ENCODE measurements around the gene BTBD10. TPM values are rescaled to one million over a fixed set of nuclear protein-coding genes. Genes with fewer than 3 reads are reported as not detected.

Gene BTBD10
- total RNA-seq, 1 donor from 2014 or later: 21.9 TPM

- no peaks in the 10 kb centered on the region for H3K27me3 ChIP-seq
- H3K27ac ChIP-seq: no peak overlapping the region
- intact Hi-C loops (cut with DNase I): no loop called here
- no peak for TF ChIP-seq CTCF (IDR thresholded peaks at IDR 0.05)
- no peaks in the 10 kb centered on the region for H3K9me3 ChIP-seq
- H3K4me1 ChIP-seq: peaks cover 21% of the 10 kb centered on the region
- H3K4me3 ChIP-seq: no peak overlapping the region
- no peak for ATAC-seq
- no peak for DNase-seq
- H3K36me3 ChIP-seq: no peaks in the 10 kb centered on the region
These were observed 1.7 kb downstream of the BTBD10 start for GRCh38 chr11:13461291-13461690.

- H3K4me1 ChIP-seq: peaks cover 12% of the 10 kb centered on the region
- H3K9me3 ChIP-seq: no peaks in the 10 kb centered on the region
- DNase-seq: no peak
- ATAC-seq: no peak
- no peaks in the 10 kb centered on the region for H3K36me3 ChIP-seq
- TF ChIP-seq CTCF (IDR thresholded peaks at IDR 0.05): no peak
- intact Hi-C loops (cut with DNase I): no loop called here
- H3K4me3 ChIP-seq: no peak overlapping the region
- H3K27ac ChIP-seq: no peak overlapping the region
- H3K27me3 ChIP-seq: no peaks in the 10 kb centered on the region
These were observed 12.1 kb downstream of the BTBD10 start for GRCh38 chr11:13450832-13451397.

DNA sequence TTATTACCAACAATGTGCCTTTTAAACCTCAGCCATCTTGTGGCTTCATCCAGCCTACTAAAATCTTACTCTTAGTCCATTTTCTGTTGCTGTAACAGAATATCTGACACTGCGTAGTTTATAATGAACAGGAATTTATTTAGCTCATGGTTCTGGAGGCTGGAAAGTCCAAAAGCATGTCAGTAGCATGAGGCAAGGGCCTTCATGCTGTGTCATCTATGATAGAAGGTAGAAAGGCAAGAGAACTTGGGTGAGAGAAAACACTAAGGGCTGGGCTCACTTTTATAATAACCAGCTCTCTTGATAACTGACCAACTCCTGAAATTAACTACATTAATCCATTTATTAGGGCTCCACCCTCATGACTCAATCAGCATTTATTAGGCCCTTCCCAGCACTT is 13.5 kb downstream of the BTBD10 start:
- Histone ChIP-seq H3K36me3 (no peaks in the 10 kb centered on the region), H3K4me1 (peaks cover 12% of the 10 kb centered on the region), H3K4me3 (no peak overlapping the region), H3K9me3 (no peaks in the 10 kb centered on the region), H3K27me3 (no peaks in the 10 kb centered on the region), H3K27ac (no peak overlapping the region)
- ATAC-seq (no peak), DNase-seq (no peak)
- intact Hi-C loops (cut with DNase I): no loop called here
- TF ChIP-seq CTCF (IDR thresholded peaks at IDR 0.05): no peak

DNA sequence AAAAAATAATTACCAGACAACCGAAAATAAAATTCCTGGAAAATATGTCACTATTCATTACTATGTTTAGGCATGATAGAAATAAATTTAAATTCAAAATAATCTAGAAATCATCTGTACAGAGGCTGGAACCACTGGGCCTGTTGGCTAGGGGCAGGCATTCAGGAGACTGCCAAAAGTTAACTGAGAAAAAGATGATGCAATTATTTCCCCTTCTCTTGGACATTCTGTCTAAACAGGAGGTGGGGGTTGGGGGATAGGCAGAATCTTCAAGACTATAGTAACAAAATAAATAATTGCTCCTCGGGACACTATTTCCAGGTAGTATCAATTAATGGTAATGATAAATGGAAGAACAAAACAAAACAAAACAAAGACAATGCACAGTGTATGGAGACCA is 14.1 kb downstream of the BTBD10 start:
- intact Hi-C loops (cut with DNase I): no loop called here
- ATAC-seq (peak; percentile 79), DNase-seq (no peak)
- no peaks in the 10 kb centered on the region for H3K9me3 ChIP-seq
- no peak for TF ChIP-seq CTCF (IDR thresholded peaks at IDR 0.05)
- H3K4me3 ChIP-seq: no peak overlapping the region
- peaks cover 12% of the 10 kb centered on the region for H3K4me1 ChIP-seq
- no peaks in the 10 kb centered on the region for H3K27me3 ChIP-seq
- no peak overlapping the region for H3K27ac ChIP-seq
- no peaks in the 10 kb centered on the region for H3K36me3 ChIP-seq

DNA sequence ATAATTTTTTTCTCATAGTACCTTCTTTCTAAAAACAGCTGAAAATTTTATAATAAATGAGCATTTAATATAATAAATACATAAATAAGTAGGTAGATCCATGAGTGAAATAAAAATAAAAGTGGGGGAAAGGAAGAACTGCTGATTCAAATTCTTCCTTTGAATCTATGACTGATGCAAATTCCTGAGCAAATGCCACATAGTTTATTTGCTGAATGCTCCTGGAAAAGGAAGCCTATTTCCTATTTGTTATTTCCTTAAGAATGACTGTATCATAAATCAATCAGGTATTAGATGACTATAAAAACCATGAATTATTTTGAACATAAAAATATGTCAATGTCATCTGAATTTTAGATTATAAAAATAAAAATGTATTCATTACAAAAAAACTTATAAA is 16.6 kb downstream of the BTBD10 start:
- DNase-seq (no peak), ATAC-seq (no peak)
- no peaks in the 10 kb centered on the region for H3K36me3 ChIP-seq
- H3K4me1 ChIP-seq: peaks cover 12% of the 10 kb centered on the region
- no peaks in the 10 kb centered on the region for H3K9me3 ChIP-seq
- H3K27ac ChIP-seq: no peak overlapping the region
- no peaks in the 10 kb centered on the region for H3K27me3 ChIP-seq
- no peak for TF ChIP-seq CTCF (IDR thresholded peaks at IDR 0.05)
- H3K4me3 ChIP-seq: no peak overlapping the region
- intact Hi-C loops (cut with DNase I): no loop called here

GRCh38 chr11:13445588-13445987 is 17.4 kb downstream of the BTBD10 start:
- H3K4me3 ChIP-seq: no peak overlapping the region
- intact Hi-C loops (cut with DNase I): no loop called here
- DNase-seq: no peak
- TF ChIP-seq CTCF (IDR thresholded peaks at IDR 0.05): no peak
- H3K27me3 ChIP-seq: no peaks in the 10 kb centered on the region
- no peaks in the 10 kb centered on the region for H3K36me3 ChIP-seq
- no peak for ATAC-seq
- H3K27ac ChIP-seq: no peak overlapping the region
- H3K9me3 ChIP-seq: no peaks in the 10 kb centered on the region
- peaks cover 12% of the 10 kb centered on the region for H3K4me1 ChIP-seq
